ENCODE measurements around the gene IVNS1ABP.
"Not testable (repeated sequence)": the region's sequence is repeated elsewhere in the genome, so short reads cannot be mapped to it uniquely, and the experiment has no call there.

Gene IVNS1ABP

DNA sequence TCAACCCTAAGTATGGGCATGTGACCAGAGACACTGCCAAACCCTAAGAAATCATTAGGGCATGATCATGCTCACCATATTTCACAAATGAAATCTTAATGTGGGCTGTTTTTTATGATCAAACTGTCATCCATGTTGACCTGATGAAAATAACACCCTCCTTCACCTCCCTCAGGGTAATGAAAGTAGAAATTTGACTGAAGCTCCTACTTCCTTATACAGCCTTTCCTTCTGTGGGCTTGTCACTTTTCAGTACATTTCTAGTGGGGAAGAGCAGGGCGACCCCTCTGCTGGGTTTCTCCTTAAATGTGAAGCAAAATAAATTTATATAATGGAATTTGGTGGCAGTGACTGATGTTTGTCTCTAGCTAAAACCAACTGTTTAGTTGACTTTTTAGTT is 25.9 kb downstream of the IVNS1ABP start:
- DNase-seq, result no peak

DNA sequence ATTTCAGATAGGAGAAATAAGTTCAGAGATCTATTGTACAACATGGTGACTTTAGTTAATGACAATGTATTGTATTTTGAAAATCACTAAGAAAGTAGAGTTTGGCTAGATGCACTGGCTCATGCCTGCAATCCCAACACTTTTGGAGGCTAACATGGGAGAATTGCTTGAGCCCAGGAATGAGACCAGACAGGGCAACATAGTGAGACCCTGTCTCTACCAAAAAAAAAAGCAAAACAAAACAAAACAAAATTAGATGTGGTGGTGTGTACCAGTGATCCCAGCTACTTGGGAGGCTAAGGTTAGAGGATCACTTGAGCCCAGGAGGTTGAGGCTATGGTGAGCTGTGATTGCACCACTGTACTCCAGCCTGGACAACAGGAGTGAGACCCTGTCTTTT is 27.2 kb downstream of the IVNS1ABP start:
- no peak for DNase-seq

GRCh38 chr1:185288435-185288834 is 28.6 kb downstream of the IVNS1ABP start:
- DNase-seq, result no peak

DNA sequence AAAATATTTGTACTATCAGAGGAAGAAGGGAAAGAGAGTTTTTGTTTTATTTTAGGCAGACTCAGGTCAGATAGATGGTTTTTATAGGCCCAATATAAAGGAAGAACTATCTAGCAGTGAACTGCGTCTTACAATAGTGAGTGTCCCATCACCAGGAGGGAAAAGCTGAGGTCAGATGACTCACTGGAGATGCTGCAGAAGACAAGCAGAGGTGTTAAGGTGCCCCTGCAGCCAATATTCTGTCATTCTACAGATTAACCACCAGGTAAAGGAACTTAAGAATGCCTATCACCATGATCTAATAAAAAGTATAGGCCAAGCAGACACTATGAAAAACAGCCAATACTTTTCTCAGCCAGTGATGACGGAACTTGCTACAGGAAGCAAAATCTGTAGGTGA is 29.6 kb downstream of the IVNS1ABP start:
- no peak for DNase-seq

DNA sequence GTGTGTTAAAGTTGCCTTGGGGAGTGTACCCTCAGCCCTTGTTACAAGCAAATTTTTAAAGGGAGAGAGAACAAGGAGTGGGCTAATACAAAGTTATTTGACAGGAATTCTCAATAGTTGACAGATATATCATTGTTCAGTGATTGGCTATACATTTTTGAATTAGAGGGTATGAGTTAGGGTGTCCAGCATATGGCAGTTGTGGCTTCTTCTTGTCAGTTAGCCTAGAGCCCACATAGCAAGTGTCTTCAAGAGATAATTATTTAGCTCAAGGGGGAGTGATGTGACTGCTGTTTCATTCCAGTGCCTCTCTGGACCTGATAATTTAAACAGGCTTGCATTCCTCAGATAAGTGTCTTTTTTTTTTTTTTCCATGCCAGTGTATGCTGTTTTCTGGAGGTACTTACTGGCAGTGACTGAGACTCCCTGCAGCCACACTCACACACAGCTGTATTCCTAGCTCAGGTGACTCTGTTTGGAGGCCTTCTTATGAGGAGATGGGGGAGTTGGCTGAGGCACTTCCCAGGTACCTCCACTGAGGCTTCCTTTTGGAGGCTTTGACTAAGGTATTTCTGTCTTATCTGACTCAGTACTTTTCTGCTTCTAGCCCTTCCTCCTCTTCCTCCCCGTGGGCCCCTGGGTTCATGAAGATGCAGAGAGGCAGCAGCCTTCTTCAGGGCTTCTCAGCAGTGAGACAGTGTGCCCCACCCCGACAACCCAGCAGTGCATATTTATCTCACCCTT is 32.3 kb downstream of the IVNS1ABP start:
- no peak for DNase-seq

DNA sequence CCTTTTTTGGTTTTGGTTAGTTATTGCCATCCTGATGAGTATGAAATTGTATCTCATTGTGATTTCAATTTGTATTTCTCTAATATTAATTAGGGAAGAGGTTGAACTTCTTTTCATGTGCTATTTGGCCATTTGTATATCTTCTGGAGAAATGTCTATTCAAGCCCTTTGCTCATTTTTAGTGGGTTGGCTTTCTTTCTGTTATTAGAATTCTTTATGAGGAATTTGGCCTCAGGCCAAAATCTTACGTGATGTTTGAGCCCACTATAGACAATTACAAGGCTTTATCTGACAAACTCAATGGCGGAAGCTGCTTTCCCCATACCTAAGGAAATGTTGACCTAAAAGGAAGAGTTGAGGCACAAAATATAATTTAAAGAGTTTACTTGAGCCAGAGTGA is 32.9 kb downstream of the IVNS1ABP start:
- DNase-seq, result no peak

DNA sequence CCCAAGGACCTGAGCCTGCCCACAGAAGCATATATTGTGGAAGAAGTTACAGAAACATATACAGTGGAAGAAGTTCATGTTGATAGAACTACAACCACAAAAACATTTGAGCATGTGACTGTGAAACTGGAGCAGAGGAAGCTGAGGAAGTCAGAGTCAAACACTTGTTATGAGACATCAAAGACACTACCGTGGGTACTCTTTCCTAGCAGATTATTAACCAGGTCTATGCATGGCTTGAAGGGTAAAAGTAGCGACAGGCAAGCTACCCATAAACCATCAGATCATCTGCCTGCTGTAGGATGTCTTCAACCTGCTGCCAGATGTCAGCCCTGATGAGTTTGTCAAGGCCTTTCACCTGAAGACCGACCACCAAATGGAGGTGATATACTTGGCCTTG is 35.8 kb downstream of the IVNS1ABP start:
- DNase-seq, result no peak

DNA sequence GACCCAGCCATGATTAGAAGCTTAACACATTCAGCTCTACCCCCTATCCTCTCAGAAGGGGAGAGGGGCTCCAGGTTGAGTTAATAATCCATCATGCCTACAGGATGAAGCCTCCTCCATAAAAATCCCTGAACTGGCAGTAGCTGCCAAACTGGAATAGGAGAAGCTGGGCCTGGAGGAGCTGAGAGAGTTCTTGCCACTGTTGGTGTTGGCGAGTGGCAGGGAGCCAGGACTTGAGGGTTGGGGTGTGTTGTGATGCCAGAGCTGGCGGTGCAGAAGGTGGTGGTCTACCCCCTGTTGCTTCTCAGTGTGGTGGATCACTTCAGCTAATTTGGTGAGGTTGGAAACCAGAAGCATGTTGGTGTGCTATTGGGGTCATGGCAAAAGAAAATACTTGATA is 36.5 kb downstream of the IVNS1ABP start:
- DNase-seq, result no peak

GRCh38 chr1:185279571-185279970 is 37.5 kb downstream of the IVNS1ABP start:
- no peak for DNase-seq

GRCh38 chr1:185271921-185272320 is 45.1 kb downstream of the IVNS1ABP start:
- peak; percentile 19 for DNase-seq

DNA sequence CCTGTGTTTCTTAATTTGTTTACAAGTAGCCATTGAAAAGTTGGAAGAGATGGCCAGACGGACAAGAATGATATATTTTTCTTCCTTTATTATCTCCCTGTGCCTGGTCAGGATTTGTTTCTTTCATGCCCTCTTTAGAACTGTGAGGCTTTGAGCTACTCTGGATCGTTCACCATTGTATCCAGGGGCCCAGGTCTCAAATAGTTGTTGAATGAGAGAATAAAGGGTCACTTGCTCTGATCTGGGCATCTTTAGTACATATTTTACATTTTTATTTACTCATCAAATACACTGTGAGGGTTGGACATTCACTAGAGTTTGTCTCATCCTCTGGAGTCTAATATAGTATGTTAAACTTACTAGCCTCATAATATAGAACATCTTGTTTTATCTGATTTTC is 48.7 kb downstream of the IVNS1ABP start:
- DNase-seq, result no peak

- DNase-seq, result no peak
These were observed 49.3 kb downstream of the IVNS1ABP start for GRCh38 chr1:185267701-185268100.

- DNase-seq, result no peak
These were observed 49.7 kb downstream of the IVNS1ABP start for GRCh38 chr1:185267301-185267700.

GRCh38 chr1:185265314-185265713 is 51.7 kb downstream of the IVNS1ABP start:
- no peak for DNase-seq

GRCh38 chr1:185263780-185264179 is 53.3 kb downstream of the IVNS1ABP start:
- no peak for DNase-seq

DNA sequence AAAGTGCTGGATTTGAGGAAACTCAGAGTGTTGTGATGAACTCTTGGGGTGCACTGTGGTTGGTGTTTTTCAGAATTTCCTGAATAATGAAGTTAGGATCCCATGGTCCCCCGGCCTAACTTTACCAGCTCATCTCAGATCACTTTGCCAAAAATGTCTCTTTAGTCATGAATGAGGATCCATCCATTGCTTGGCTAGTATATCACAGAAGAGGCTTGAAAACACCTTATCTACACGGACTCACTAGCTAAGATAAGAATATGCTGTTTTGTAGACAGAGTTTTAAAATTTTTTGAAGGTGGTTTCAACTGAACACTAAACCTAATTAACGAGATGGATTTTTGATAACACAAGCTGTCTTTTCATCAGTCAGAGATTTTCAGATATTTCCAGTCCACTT is 53.8 kb downstream of the IVNS1ABP start:
- no peak for DNase-seq

DNA sequence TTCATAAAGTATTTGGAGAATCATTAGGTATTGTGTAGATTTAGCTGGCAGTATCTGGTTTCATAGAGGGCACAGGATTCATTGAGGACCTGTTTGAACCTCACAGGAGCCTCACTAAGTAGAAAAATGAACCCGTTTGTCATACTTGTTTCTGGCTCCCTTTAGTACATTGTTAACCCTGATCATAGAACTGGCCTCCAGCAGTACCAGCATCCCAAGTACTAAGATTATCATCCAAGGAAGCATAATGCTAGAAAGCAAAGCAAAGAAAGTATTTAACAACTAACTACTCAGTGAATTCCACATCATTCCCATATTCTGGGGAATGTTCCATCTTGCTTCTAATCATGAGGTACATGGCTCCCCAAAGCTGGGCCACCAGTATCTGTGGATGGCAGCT is 54.9 kb downstream of the IVNS1ABP start:
- no peak for DNase-seq

GRCh38 chr1:185260611-185261010 is 56.4 kb downstream of the IVNS1ABP start:
- no peak for DNase-seq

- DNase-seq, result no peak
These were observed 58.4 kb downstream of the IVNS1ABP start for GRCh38 chr1:185258676-185259075.

DNA sequence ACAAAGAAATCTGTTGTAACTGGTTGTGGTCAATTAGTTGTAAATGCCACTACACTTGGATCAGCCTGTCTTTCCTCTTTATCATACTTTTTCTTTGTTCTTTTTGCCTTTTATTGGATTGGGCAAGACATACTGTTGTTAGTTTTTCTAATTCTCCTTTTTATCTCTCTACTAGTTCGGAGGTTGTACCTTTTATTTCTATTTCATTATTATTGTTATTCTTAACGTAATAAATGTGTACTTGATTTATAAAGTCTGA is 59.2 kb downstream of the IVNS1ABP start:
- no peak for DNase-seq

DNA sequence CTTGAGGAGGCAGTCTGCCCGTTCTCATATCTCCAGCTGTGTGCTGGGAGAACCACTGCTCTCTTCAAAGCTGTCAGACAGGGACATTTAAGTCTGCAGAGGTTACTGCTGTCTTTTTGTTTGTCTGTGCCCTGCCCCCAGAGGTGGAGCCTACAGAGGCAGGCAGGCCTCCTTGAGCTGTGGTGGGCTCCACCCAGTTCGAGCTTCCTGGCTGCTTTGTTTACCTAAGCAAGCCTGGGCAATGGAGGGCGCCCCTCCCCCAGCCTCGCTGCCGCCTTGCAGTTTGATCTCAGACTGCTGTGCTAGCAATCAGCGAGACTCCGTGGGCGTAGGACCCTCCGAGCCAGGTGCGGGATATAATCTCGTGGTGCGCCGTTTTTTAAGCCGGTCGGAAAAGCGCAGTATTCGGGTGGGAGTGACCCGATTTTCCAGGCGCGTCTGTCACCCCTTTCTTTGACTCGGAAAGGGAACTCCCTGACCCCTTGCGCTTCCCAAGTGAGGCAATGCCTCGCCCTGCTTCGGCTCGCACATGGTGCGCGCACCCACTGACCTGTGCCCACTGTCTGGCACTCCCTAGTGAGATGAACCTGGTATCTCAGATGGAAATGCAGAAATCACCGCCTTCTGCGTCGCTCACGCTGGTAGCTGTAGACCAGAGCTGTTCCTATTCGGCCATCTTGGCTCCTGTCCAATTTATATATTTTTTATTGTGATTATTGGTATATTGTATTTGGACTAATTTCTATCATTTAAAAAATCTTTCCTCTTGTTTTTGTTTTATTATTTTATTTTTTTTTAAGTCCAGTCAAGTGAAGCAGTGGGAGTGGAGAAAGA is 59.7 kb downstream of the IVNS1ABP start:
- peak; percentile 4 for DNase-seq

- not testable (repeated sequence) for DNase-seq
These were observed 61.4 kb downstream of the IVNS1ABP start for GRCh38 chr1:185255595-185255994.

DNA sequence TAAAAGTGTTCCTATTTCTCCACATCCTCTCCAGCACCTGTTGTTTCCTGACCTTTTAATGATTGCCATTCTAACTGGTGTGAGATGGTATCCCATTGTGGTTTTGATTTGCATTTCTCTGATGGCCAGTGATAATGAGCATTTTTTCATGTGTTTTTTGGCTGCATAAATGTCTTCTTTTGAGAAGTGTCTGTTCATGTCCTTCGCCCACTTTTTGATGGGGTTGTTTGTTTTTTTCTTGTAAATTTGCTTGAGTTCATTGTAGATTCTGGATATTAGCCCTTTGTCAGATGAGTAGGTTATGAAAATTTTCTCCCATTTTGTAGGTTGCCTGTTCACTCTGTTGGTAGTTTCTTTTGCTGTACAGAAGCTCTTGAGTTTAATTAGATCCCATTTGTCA is 64.6 kb downstream of the IVNS1ABP start:
- DNase-seq, result not testable (repeated sequence)

DNA sequence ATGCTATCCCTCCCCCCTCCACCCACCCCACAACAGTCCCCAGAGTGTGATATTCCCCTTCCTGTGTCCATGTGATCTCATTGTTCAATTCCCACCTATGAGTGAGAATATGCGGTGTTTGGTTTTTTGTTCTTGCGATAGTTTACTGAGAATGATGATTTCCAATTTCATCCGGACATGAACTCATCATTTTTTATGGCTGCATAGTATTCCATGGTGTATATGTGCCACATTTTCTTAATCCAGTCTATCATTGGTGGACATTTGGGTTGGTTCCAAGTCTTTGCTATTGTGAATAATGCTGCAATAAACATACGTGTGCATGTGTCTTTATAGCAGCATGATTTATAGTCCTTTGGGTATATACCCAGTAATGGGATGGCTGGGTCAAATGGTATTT is 65.1 kb downstream of the IVNS1ABP start:
- DNase-seq, result not testable (repeated sequence)

DNA sequence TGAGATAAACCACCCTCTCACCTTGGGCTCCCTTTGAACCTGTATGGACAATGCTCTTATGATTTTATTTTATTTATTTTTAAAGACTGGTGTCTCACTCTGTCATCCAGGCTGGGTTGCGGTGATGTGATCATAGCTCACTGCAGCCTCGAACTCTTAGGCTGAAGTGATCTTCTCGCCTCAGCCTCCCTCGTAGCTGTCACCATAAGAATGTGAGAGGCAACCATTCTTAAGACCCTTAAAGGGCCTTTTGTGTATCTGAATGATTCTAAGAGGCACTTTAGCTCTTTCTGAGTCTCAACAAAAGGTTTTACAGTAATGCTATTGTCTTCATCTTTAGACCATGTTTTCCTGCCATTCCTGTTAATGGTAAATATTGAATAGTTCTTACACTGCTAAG is 67.0 kb downstream of the IVNS1ABP start:
- DNase-seq, result no peak
